ENCODE data around the gene PLD1.

GRCh38 chr3:171653701-171654100 lies 156.6 kb downstream of the PLD1 start:
- TF ChIP-seq, protein P1, sequence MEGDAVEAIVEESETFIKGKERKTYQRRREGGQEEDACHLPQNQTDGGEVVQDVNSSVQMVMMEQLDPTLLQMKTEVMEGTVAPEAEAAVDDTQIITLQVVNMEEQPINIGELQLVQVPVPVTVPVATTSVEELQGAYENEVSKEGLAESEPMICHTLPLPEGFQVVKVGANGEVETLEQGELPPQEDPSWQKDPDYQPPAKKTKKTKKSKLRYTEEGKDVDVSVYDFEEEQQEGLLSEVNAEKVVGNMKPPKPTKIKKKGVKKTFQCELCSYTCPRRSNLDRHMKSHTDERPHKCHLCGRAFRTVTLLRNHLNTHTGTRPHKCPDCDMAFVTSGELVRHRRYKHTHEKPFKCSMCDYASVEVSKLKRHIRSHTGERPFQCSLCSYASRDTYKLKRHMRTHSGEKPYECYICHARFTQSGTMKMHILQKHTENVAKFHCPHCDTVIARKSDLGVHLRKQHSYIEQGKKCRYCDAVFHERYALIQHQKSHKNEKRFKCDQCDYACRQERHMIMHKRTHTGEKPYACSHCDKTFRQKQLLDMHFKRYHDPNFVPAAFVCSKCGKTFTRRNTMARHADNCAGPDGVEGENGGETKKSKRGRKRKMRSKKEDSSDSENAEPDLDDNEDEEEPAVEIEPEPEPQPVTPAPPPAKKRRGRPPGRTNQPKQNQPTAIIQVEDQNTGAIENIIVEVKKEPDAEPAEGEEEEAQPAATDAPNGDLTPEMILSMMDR (IDR thresholded peaks at IDR 0.05): no peak
- TF ChIP-seq POLR2A (IDR thresholded peaks at IDR 0.05): no peak

All from esophagus squamous epithelium (tissue), 4 donors.